Pulmonary artery endothelial cell (primary cell): ENCODE results near the gene KANSL1. TPM values are rescaled to one million over a fixed set of nuclear protein-coding genes. Genes with fewer than 3 reads are reported as not detected.

Source experiments
- DNase-seq: peaks from one replicate; pipeline ENCODE4 v3.0.0-alpha.2; 2011; ENCODE audit warnings: low read depth, low spot score
- total RNA-seq: library from RNA; depleted of rRNA; stranded (reverse); fragments of >200 nt; gene quantifications from 2 replicates; pipeline ENCODE4 v1.2.3, GENCODE V29; 2014

Gene KANSL1
- total RNA-seq, 1 donor from 2014 or later, result 48.3 TPM

- DNase-seq, result no peak
Measured at GRCh38 chr17:46139432-46140210, 53.6 kb downstream of the KANSL1 start.

GRCh38 chr17:46138473-46138872 is 54.8 kb downstream of the KANSL1 start:
- DNase-seq, result no peak

GRCh38 chr17:46136820-46137219 is 56.4 kb downstream of the KANSL1 start:
- no peak for DNase-seq

GRCh38 chr17:46135879-46136563 is 57.2 kb downstream of the KANSL1 start:
- no peak for DNase-seq

- no peak for DNase-seq
Measured at GRCh38 chr17:46135126-46135812, 58.0 kb downstream of the KANSL1 start.

- no peak for DNase-seq
Measured at GRCh38 chr17:46129302-46129701, 63.9 kb downstream of the KANSL1 start.

- DNase-seq, result no peak
Measured at GRCh38 chr17:46128453-46128852, 64.8 kb downstream of the KANSL1 start.

GRCh38 chr17:46127524-46127923 is 65.7 kb downstream of the KANSL1 start:
- DNase-seq, result no peak

GRCh38 chr17:46126840-46127239 is 66.4 kb downstream of the KANSL1 start:
- no peak for DNase-seq

- DNase-seq, result no peak
Measured at GRCh38 chr17:46125831-46126230, 67.4 kb downstream of the KANSL1 start.

- DNase-seq, result no peak
Measured at GRCh38 chr17:46124695-46125592, 68.3 kb downstream of the KANSL1 start.

- DNase-seq, result no peak
Measured at GRCh38 chr17:46123607-46124006, 69.6 kb downstream of the KANSL1 start.

- no peak for DNase-seq
Measured at GRCh38 chr17:46122486-46122871, 70.8 kb downstream of the KANSL1 start.

- no peak for DNase-seq
Measured at GRCh38 chr17:46121841-46122485, 71.3 kb downstream of the KANSL1 start.

GRCh38 chr17:46121165-46121764 is 72.0 kb downstream of the KANSL1 start:
- DNase-seq, result no peak

GRCh38 chr17:46120537-46120936 is 72.7 kb downstream of the KANSL1 start:
- no peak for DNase-seq

GRCh38 chr17:46120078-46120477 is 73.2 kb downstream of the KANSL1 start:
- DNase-seq, result no peak

- DNase-seq, result no peak
Measured at GRCh38 chr17:46118964-46119363, 74.3 kb downstream of the KANSL1 start.

- DNase-seq, result no peak
Measured at GRCh38 chr17:46117850-46118696, 75.2 kb downstream of the KANSL1 start.
